ENCODE results near the gene TMEM123.
"Not testable (repeated sequence)": the region's sequence is repeated elsewhere in the genome, so short reads cannot be mapped to it uniquely, and the experiment has no call there.

TMEM123 gene

DNA sequence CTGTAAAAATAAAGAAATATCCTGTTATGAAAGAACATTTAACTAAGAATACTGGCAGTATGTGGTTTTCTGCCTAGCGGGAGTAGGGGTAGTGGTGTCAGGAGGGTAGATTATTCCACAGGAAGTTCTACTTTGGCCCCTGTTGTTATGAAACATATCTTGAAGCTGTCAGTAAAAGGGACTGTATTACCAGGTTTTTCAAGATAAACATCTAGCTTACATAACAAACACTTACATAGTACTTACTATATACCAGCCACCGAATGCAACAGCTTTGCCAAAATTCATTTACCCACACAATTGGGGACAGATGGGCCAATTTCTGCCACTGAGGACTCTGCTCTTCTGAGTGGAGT, 3.7 kb downstream of the TMEM123 start:
- DNase-seq = no peak

DNA sequence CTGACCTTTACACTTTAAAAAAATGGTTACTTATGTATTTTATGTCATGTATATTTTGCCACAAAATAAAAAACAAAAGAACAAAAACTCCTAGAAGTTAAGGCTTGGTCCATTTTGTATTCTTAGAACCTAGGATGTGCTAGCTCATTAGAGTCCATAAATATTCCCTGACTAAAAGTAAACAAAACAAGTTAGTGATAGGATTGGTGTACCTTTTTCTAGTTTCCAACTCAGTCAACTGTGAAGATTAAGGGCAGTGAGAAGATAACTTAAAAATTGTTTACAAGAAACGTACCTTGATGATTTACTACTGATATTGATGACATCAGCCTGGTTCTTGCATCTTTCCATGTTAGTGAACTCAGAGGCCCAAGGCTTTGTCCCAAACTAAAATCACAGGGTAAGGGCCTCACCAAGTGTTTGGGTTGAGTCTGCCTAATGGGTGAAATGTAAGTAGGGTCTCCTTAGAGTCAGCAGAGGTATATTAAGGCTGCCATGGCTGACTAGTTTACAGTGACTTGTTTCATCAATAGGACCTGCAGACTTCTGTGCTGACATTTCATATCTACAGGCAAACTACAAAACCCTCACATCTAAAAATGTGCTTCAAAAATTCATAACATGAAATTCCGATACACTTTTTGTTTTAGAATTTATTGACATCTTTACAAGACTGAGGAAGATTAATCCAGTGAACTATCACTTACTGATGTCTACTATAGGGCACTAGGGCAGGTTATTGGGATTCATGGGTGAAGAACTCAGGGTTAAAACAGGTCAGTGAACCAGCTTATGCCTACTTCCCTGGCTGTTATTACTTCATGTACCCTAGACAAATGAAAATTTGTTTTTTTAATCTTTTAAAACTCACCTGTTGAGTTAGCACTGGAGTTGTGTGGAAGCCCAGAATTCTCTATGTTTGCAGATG, 4.4 kb downstream of the TMEM123 start:
- no peak for DNase-seq

DNA sequence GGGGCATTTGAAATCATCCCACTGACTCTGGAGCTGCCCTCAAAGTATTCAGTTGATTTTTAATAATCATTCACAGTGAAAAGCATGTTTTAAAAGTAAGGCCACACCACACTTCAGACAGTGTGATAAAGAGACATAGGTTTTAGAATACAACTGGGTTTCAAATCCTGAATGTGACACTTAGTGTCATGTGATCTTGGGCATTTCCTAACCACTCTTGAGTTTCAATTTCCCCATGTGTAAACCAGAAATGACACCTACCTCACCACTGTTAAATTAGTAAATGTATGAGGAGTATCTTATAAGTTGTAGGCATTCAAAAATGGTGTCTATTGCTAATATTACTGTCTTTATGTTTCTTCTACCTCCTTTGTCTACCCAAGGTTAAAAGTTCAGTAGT, 5.4 kb downstream of the TMEM123 start:
- no peak for DNase-seq

DNA sequence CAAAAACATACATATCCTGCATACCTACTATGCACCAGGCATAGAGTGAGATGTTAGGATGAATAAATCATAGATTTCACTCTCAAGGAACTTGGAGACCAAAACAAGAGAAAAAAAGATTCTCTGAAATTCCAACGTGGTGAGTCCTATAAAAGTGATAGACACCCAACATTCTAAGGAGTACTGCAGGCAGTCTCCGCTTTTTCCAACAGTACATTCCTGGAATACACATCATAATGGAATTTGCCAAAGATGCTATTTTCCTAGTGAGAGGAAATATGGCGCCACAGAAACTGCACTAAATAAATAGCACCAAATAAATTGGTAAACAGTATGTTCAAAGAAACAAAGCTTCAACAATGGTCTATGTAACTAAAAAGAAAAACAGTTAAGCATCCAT, 6.0 kb downstream of the TMEM123 start:
- DNase-seq = no peak

DNA sequence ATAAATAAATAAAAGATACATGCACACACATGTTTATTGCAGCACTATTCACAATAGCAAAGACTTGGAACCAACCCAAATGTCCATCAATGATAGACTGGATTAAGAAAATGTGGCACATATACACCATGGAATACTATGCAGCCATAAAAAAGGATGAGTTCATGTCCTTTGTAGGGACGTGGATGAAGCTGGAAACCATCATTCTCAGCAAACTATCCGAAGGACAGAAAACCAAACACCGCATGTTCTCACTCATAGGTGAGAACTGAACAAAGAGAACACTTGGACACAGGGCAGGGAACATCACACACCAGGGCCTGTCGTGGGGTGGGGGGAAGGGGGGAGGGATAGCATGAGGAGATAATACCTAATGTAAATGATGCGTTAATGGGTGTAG, 7.9 kb downstream of the TMEM123 start:
- DNase-seq = not testable (repeated sequence)

DNA sequence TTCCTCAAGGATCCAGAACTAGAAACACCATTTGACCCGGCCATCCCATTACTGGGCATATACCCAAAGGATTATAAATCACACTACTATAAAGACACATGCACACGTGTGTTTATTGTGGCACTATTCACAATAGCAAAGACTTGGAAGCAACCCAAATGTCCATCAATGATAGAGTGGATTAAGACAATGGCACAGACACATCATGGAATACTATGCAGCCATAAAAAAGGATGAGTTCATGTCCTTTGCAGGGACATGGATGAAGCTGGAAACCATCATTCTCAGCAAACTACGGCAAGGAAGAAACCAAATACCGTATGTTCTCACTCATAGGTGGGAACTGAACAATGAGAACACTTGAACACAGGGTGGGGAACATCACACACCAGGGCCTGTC, 8.4 kb downstream of the TMEM123 start:
- not testable (repeated sequence) for DNase-seq

DNA sequence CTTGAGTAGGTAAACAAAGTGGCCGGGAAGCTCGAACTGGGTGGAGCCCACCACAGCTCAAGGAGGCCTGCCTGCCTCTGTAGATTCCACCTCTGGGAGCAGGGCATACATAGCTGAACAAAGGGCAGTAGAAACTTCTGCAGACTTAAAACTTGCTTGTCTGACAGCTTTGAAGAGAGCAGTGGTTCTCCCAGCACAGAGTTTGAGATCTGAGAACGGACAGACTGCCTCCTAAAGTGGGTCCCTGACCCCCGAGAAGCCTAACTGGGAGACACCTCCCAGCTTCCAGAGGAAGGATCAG, 13.6 kb downstream of the TMEM123 start:
- DNase-seq = not testable (repeated sequence)

DNA sequence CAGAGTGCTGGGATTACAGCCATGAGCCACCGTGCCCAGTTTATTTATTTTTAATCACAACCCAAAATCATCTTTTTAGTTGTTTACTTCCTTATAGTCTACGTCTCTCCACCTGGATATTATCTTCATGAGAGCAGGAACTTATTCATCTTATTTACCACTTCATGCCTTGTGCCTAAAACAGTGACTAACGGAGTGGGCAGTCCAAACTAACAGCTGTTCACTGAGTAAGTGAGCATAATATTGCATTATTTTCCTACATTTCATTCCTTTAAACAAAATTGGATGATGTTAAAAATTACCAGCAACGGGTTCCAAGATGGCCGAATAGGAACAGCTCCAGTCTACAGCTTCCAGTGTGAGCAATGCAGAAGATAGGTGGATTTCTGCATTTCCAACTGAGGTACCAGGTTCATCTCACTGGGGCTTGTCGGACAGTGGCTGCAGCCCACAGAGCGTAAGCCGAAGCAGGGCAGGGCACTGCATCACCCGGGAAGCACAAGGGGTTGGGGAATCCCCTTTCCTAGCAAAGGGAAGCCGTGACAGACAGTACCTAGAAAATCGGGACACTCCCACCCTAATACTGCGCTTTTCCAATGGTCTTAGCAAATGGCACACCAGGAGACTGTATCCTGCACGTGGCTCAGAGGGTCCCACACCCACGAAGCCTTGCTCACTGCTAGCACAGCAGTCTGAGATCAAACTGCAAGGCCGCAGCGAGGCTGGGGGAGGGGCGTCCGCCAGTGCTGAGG, 14.1 kb downstream of the TMEM123 start:
- DNase-seq = no peak

DNA sequence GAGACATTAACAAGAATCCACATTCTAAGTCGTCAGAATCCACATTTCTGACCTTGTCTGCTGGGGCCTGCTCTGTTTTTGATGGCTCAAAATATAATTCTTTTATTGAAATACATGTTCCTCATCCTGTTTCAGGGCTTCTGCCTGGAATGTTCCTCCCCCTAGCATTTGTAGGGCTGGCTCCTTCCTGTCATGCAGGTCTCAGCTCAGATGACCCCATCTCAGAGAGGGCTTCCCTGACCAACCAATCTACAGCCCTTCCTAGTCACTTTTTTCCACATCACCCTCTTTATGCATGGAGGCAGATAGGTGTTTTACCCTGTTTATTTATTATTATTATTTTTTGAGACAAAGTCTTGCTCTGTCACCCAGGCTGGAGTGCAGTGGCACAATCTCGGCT, 14.8 kb downstream of the TMEM123 start:
- DNase-seq = no peak

DNA sequence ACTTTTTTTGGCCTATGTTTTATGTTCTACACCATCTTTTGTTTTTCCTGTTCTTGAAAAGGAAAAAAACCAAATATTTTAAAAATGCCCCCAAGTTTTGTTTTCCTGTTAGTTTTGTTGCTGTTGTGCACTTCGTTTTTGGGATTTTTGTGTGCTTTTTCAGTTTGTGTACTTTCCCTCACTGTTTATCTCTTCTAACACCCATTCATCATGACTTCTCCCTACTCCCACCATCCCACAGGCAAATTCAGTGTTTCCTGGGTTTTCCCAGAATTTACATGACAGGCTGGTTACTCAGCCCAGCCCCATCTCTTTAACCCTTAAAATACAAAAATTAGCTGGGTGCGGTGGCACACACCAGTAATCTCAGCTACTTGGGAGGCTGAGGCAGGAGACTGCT, 15.6 kb downstream of the TMEM123 start:
- DNase-seq = no peak

DNA sequence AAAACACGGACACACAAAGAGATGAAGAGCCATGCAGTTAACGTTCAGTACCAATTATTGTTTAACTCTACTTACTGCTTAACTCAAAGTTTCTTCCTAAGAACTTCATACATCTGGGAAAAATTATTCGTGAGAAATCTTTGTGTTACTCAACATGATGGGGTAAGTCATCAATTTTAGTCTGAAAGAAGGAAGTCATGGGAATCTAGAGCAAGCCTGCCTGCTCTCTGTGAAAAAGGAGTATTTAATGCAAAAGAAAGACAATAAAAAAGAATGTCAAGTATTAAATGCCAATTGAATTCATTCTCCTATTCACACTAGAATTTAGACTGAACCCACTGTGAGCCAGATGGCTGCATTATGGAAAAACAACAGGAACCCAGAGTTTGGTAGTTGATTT, 16.0 kb downstream of the TMEM123 start:
- no peak for DNase-seq

DNA sequence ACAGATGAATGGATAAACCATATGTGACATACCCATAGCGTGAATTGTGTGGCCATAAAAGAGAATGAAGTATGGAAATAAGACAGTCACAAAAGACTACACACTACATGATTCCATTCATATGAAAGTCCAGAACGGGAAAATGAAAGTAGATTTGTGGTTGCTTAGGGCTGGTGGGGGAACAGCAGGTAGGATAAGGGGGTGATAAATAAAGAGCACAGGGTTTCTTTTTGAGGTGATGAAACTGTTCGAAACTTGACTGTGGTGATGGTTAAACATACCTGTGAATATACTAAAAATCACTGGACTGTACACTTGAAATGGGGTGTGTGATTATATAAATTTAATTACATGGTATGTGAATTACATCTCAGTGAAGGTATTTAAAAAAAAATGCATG, 16.9 kb downstream of the TMEM123 start:
- no peak for DNase-seq

DNA sequence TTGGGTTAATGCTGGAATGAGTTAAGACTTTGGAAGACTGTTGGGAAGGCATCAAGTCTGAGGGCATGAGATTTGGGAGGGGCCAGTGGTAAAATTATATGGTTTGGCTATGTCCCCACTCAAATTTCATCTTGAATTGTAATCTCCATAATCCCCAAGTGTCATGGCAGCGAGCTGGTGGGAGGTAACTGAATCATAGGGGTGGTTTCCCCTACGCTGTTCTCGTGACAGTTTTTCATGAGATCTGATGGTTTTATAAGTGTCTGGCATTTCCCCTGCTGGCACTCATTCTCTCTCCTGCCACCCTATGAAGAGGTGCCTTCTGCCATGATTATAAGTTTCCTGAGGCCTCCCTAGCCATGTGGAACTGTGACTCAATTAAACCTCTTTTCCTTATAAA, 19.0 kb downstream of the TMEM123 start:
- not testable (repeated sequence) for DNase-seq

DNA sequence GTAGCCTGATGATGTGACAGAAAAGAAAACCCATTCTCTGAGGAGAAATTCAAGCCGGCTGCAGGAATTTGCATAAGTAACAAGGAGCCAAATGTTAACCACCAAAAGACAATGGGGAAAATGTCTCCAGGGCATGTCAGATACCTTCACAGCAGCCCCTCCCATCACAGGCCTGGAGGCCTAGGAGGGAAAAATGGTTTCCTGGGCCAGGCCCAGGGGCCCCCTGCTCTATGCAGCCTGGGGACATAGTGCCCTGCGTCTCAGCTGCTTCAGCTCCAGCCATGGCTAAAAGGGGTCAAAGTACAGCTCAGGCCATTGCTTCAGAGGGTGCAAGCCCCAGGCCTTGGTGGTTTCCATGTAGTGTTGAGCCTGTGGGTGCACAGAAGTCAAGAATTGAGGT, 20.0 kb downstream of the TMEM123 start:
- DNase-seq = not testable (repeated sequence)

DNA sequence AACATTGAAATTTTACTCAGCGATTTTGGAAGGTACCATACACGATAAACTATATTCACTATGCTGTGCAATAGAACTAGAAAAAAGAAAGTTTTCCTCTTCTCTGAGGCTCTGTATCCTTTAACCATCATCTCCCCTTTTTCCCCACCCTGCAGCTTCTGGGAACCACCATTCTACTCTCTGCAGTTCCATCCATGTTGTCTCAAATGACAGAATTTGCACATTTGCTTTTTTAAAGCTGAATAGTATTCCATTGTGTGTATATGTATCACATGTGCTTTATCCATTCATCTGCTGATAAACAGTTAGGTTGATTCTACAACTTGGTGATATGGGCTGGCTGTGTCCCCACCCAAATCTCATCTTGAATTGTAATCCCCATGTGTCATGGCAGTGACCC, 21.2 kb downstream of the TMEM123 start:
- no peak for DNase-seq

DNA sequence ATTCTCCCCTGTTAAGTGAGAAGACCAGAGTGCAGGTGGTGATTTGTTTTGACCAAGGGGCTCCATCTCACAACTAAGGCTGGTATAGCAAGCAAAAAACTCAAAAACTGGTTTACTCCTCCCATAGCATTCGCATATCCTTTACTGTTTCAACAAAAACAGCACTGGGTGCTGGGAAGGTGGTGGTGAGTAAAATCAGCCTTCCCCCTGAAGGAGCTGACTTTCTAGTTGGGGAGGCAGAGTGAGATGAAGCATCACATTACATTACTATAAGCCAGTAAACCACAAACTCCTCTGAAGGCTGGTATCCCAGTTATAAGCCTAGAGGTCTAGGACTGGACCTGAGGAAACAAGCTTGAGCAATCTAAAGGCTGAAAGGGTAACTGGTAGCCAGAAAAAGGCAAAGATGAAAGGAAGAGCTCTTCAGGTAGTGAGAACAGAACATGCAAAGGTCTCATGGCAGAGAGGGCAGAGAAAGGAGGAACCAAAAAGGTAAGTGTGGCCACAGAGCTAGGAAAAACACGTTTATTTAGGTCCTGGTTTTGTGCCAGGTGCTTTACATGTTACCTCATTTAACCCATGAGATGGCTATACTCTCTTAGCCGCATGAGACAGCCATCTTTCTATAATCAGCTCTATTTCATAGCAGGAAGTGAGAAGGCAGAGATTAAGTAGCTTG, 22.3 kb downstream of the TMEM123 start:
- DNase-seq = no peak

DNA sequence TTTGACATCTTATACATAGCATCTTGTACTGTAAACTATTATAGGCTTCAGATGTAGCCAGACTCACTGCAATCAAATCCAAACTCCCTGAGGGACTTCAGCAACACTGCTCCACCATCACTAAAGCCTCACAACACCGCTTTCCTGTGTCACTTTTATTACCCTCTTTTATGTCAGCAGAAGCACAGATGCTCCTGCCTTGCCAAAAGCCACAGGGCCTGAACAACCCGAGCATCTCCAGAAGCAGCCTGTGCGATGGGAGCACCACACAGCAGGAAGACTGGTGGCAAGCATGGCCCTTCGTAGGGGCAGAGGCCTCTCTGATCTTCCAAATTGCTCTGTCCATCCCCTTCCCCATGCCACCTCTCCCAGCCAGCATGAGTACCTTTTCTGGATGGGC, 22.9 kb downstream of the TMEM123 start:
- DNase-seq = no peak

DNA sequence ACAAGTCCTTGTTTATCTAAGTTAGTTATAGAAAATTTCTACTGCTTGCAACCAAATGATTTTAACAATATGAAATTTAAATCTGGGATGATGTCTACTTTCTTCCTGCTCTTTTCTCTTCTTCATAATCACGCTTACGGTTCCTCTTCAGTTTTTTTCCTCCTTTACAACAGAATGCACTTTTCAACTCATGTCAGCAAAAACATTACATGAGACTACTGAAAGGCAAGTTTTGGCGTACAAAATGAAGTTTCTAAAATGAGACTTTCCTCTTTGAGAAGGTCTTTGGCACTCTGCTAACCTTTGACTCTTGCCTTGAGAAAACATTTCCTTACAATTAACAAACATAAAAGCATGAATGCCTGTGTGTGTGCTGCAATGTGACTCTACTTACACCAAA, 23.3 kb downstream of the TMEM123 start:
- no peak for DNase-seq

DNA sequence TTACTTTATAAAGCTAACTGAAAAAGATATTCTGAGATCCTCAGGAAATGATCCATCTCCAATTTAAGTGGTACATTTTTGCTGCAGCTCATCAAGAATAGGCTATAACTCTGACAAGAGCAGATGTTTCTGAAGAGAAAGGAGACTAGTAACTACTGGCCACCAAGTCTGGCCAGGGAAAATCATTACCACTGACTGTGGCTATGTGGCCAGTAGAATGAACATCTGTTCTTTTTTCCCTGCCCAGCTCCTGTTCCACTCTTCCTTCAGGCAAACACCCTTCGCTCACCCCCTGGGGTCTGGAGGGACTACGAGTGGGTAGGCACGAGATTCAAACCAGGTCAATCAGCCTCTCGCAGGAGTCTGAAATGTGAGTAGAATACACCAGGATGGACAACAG, 23.9 kb downstream of the TMEM123 start:
- no peak for DNase-seq

DNA sequence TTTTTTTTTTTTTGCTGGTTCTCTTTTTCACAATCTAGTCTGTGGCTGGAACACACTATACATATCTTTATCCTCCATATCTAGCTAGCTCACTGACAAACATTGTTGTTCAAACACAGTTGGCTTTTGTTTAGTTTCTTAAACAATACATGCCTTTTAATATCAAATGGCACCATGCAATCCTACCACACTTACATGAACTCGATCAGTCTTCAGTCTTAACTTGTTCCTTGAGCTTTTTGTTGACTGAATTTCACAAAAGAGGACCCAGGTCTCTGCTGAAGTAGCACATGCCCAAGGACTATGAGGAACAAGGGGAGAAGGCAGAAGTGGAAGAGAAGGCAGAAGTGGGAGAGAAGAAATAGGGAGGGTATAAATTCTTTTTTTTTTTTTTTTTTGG, 25.5 kb downstream of the TMEM123 start:
- DNase-seq = no peak

DNA sequence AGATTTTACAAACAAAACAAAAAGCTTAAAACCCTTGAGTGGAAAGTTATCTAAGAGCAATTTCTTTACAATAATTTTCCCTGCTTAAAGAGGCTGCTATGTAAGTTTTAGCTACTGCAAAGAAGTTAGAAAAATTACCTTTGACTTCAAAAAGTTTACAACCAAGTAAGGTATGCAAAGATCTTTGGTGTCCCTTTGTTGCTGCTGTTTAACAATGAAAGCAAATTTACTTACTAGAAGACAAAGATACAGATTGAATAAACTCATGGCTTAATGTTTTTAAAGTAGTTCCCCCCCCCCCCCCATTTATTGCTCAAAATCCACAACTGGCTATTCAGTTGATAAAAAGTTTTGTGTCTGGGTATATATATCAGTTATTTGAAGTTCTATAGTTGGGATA, 26.0 kb downstream of the TMEM123 start:
- no peak for DNase-seq

DNA sequence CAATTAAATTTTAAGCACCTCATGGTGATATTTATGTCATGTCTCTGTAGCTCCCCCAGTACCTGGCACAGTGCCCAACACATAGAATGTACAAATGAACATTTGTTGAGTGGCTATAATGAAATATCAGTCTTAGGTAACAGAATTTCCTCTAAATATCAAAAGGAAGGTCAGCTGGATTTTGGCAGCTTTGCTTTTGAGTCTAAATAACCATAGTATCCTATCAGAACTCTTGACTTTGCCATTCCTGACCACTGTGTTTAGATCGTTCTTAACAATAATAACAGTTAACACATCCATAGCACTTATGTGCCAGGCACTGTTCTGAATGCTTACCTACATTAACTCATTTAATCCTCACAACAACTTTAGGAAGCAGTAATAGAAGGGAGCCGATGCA, 26.6 kb downstream of the TMEM123 start:
- DNase-seq = no peak

DNA sequence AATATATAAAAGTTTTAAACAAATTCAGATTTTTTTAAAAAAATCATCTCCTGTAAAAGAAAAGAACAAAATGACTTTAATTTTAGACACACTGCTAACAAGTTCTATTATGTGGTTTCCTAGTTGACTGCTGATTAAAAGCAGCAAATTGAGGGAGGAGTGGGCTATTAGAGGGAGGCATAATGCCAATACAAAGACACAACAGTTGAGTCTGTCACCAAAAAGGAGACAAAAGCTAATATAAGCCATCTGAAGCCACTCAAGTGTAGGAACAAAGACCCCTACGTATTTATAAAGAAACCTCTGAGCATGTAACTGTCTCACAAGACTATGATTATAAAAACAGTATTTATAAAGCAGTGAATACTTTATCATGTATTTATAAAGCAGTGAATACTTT, 28.6 kb downstream of the TMEM123 start:
- no peak for DNase-seq

All from DMS79 (cell line).